Right lobe of liver (tissue), 4 donors: ENCODE results near the gene LIX1.

ENCODE experiments used
- CTCF ChIP-seq, 4 donors: fragments of 200-600 bp in 3 of 4; fragments of 450-650 bp in 1 of 4; IDR thresholded peaks; one replicate each; pipeline versions ENCODE4 v1.5.1 to v1.8.0; 2016 to 2022; ENCODE audit warnings: antibody characterized with exemption in 4 of 4, mild to moderate bottlenecking in 2 of 4
- POLR2A ChIP-seq: fragments of 450-650 bp; IDR thresholded peaks from one replicate; pipeline ENCODE4 v1.6.1; 2017; ENCODE audit warnings: antibody characterized with exemption, mild to moderate bottlenecking
- donor health status: DM: no; HTN: no; CAD: no.
- donor health status: DM: no; HTN: no; CAD: no.
- donor health status: DM: no; HTN: yes; CAD: no.

- TF ChIP-seq CTCF (IDR thresholded peaks at IDR 0.05) (no peak), POLR2A (no peak)
Measured at GRCh38 chr5:97096191-97096590, 46.2 kb downstream of the LIX1 start.
